Thoracic aorta (tissue), 2 donors: Measurements from ENCODE around the gene DENND5B. TPM values are rescaled to one million over a fixed set of nuclear protein-coding genes. Genes with fewer than 3 reads are reported as not detected.
A peak's percentile ranks its signal among the peaks of the same experiment; 100 is the strongest.
"Not testable (repeated sequence)": the region's sequence is repeated elsewhere in the genome, so short reads cannot be mapped to it uniquely, and the experiment has no call there.

Experiments used
- ATAC-seq: fragments of 150-250 bp; one replicate; pipeline ENCODE4 v1.8.0; 2017; ENCODE audit warnings: low read depth; ENCODE audit not compliant: insufficient number of reproducible peaks, low FRiP score
- DNase-seq: peaks from one replicate; pipeline ENCODE4 v3.0.0-alpha.2; 2020; ENCODE audit warnings: low spot score
- H3K27ac ChIP-seq, 2 donors: fragments of 200-600 bp; sonication (generic); 1 replicate in 1 of 2; 2 replicates in 1 of 2; pipeline ENCODE4 v1.5.1; 2016; ENCODE audit warnings: mild to moderate bottlenecking in 2 of 2, moderate library complexity in 2 of 2
- H3K27me3 ChIP-seq: fragments of 200-600 bp; sonication (generic); replicated peaks from 2 replicates; pipeline ENCODE4 v1.6.0; 2016; ENCODE audit warnings: mild to moderate bottlenecking; ENCODE audit not compliant: insufficient read depth
- H3K36me3 ChIP-seq: fragments of 200-600 bp; sonication (generic); one replicate; pipeline ENCODE4 v1.5.1; 2016
- H3K4me1 ChIP-seq, 2 donors: fragments of 200-600 bp; sonication (generic); 1 replicate in 1 of 2; 2 replicates in 1 of 2; pipeline versions ENCODE4 v1.5.1 to v1.6.0; 2016; ENCODE audit warnings: low read depth in 2 of 2, mild to moderate bottlenecking in 1 of 2; ENCODE audit not compliant: control insufficient read depth in 1 of 2
- H3K4me3 ChIP-seq: fragments of 200-600 bp; sonication (generic); 2 replicates; pipeline ENCODE4 v1.5.1; 2016; ENCODE audit warnings: mild to moderate bottlenecking
- H3K9me3 ChIP-seq: fragments of 200-600 bp; sonication (generic); 2 replicates; pipeline ENCODE4 v1.5.1; 2016
- total RNA-seq, 2 donors: library from RNA; depleted of rRNA; stranded (reverse); fragments of >200 nt; gene quantifications; one replicate each; pipeline versions ENCODE4 v1.1.0 to v1.2.3, GENCODE V29; 2016
- TF ChIP-seq, protein P1 (sequence below): fragments of 200-600 bp; sonication (generic); IDR thresholded peaks from one replicate; pipeline ENCODE4 v1.5.1; 2019; ENCODE audit warnings: antibody characterized with exemption

DENND5B gene
- total RNA-seq, 2 donors from 2014 or later = 28.6 to 43.9 TPM

DNA sequence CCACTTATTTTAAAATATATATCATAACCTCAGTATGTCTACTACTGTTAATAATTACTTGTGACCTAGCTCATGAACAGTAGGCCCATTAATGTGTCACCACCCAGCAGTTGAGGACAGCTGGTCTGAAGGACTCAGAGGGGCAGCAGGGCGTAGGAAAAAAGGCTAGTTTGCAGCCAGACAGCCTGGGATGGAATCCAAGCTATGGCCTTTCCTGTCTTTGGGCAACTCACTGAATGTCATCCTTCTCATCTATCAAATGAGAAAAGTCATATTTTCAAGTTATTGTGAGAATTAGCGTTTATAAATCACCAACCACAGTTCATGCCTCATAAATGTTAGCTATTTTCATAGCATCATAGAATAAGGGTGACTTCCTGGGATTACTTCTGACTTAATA, 12.3 kb downstream of the DENND5B start:
- DNase-seq = no peak
- no peaks in the 10 kb centered on the region for H3K27me3 ChIP-seq
- H3K36me3 ChIP-seq = no peaks in the 10 kb centered on the region
- no peak overlapping the region for H3K4me3 ChIP-seq
- peaks cover 19 to 27% of the 10 kb centered on the region in 2 donors for H3K4me1 ChIP-seq
- TF ChIP-seq, protein P1, sequence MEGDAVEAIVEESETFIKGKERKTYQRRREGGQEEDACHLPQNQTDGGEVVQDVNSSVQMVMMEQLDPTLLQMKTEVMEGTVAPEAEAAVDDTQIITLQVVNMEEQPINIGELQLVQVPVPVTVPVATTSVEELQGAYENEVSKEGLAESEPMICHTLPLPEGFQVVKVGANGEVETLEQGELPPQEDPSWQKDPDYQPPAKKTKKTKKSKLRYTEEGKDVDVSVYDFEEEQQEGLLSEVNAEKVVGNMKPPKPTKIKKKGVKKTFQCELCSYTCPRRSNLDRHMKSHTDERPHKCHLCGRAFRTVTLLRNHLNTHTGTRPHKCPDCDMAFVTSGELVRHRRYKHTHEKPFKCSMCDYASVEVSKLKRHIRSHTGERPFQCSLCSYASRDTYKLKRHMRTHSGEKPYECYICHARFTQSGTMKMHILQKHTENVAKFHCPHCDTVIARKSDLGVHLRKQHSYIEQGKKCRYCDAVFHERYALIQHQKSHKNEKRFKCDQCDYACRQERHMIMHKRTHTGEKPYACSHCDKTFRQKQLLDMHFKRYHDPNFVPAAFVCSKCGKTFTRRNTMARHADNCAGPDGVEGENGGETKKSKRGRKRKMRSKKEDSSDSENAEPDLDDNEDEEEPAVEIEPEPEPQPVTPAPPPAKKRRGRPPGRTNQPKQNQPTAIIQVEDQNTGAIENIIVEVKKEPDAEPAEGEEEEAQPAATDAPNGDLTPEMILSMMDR = no peak
- ATAC-seq = no peak
- H3K27ac ChIP-seq = no peak overlapping the region
- H3K9me3 ChIP-seq = no peaks in the 10 kb centered on the region

DNA sequence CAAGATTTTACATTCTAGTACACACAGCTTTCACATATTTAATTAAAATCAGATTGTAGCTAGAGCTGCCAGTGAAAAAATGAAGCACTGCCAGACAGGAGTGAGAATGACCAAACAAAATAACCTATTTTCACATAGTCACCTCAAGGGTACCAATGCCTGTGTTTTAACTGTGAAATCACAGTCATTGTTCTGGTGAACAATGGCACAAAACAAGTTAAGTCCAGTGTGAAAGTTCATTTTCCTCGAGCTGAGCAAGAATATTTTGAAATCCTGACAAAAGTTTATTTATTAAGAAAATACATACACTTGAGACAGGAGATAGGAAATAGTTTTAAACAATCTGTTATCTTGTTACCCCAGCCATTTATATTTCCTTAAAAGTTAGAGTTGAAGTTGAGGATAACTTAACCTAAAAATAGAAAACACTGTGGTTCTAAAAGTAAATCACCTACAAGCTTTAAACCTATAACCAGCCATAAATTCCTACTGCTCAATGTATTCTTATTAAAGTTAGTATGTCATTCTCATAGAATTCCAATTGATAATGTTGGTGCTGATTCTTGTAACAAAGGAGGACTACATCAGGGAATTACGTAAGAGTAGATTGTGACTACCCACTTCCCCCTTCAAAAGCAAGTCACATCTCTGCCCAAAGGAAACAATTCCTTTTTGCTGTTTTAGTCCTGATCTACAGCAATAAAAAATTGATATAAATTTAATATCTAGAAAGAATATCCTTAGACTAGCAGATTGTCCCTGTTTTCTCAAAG, 15.9 kb downstream of the DENND5B start:
- TF ChIP-seq, protein P1 = no peak
- H3K9me3 ChIP-seq = no peaks in the 10 kb centered on the region
- H3K36me3 ChIP-seq = no peaks in the 10 kb centered on the region
- ATAC-seq (no peak), DNase-seq (no peak)
- no peak overlapping the region for H3K4me3 ChIP-seq
- H3K27me3 ChIP-seq = no peaks in the 10 kb centered on the region
- H3K27ac ChIP-seq = peak overlapping the region in 1 of 2 donors; percentile 19
- H3K4me1 ChIP-seq = peaks cover 19 to 39% of the 10 kb centered on the region in 2 donors

DNA sequence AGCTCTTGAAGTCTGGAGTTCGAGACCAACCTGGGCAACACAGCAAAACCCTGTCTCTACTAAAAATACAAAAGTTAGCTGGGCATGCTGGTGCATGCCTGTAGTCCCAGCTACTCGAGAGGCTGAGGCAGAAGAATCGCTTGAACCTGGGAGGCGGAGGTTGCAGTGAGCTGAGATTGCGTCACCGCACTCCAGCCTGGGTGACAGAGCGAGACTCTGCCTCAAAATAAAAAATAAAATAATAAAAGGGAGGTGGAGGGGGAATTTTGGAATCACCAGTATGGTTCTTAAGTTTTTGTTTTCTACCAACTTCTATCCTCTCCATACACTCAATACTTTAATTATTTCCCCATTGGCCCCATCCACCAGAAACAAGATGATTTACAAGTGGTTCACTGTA, 16.6 kb downstream of the DENND5B start:
- not testable (repeated sequence) for DNase-seq, H3K36me3 ChIP-seq, H3K9me3 ChIP-seq, H3K27me3 ChIP-seq, H3K4me3 ChIP-seq, ATAC-seq
- Histone ChIP-seq H3K4me1 (peaks cover 21 to 39% of the 10 kb centered on the region in 2 donors), H3K27ac (peak overlapping the region in 1 of 2 donors; percentile 19)

DNA sequence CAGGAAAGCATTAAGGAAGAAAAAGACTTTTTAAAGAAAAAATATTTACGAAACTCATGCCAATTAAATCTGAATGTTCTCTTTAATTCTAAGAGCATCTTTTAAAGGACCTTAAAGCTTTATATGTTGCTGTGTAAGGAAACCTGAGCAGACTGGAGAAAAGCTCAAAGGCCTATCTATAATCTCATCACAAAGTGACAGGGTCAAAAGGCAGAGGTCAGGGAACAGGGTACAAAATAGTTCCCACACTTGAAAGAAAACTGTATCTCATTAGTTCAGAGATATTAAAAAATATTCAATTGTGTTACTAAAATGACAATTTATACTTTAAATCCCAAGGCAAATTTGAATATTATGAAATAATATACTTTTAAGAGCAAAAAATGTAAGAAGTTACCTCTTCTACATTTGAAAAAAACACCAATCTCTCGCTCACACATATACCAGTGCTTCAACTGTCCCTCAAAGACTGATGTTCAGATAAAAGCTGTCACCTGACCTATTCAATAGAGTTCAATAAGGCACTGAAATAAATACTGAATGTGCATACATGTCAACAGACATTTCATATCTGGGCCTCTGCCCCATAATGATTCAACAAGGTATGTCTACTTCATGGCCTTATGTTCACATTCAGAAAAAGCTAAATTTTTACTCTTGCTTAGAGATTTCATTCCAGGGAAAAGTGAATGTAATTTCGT, 17.9 kb downstream of the DENND5B start:
- no peaks in the 10 kb centered on the region for H3K9me3 ChIP-seq
- H3K4me3 ChIP-seq = no peak overlapping the region
- peaks cover 17 to 26% of the 10 kb centered on the region in 2 donors for H3K4me1 ChIP-seq
- no peak for DNase-seq
- TF ChIP-seq, protein P1 = no peak
- no peak for ATAC-seq
- no peaks in the 10 kb centered on the region for H3K36me3 ChIP-seq
- H3K27me3 ChIP-seq = no peaks in the 10 kb centered on the region
- no peak overlapping the region for H3K27ac ChIP-seq

DNA sequence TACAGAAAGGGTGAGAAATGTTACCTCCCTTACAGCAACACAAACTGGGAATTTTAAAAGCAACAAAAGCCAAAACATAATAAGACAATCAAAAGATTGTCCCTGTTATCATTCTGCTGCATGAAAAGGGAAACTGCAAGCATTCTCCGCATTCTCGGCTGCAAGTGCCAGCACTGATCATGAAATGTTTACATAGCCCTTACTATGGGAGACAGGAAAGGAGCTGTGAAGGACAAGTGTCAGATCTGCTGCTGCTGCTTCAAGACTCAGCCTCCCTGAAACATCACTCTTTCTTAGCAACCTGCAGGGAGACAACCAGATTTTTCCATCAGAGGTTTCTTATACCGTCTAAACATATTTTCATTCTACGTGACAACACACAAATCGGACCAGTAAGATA, 20.1 kb downstream of the DENND5B start:
- DNase-seq = no peak
- TF ChIP-seq, protein P1 = no peak
- Histone ChIP-seq H3K27me3 (no peaks in the 10 kb centered on the region), H3K27ac (no peak overlapping the region), H3K4me1 (peaks cover 16 to 26% of the 10 kb centered on the region in 2 donors), H3K36me3 (no peaks in the 10 kb centered on the region), H3K9me3 (no peaks in the 10 kb centered on the region), H3K4me3 (no peak overlapping the region)
- ATAC-seq = no peak

DNA sequence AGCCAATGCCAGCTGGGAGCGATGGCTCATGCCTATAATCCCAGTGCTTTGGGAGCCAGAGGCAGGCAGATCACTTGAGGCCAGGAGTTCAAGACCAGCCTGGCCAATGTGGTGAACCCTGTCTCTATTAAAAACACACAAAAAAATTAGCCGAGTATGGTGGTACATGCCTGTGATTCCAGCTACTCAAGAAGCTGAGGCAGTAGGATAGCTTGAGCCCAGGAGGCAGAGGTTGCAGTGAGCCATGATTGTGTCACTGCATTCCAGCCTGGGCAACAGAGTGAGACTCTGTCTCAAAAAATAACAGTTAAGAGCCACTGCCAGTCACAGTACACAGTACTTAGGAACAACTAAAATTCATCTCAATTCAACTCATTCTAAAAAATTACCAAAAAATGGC, 21.4 kb downstream of the DENND5B start:
- H3K4me3 ChIP-seq, H3K27me3 ChIP-seq, H3K9me3 ChIP-seq, DNase-seq, H3K27ac ChIP-seq, H3K36me3 ChIP-seq, ATAC-seq: not testable (repeated sequence)
- H3K4me1 ChIP-seq = peaks cover 6 to 18% of the 10 kb centered on the region in 2 donors
